ENCODE measurements around the gene ST6GALNAC4.

ST6GALNAC4 gene

GRCh38 chr9:127945942-127946341 lies 29.1 kb upstream of the ST6GALNAC4 start:
- DNase-seq = no peak

GRCh38 chr9:127945338-127945737 lies 28.5 kb upstream of the ST6GALNAC4 start:
- DNase-seq = no peak

GRCh38 chr9:127944586-127945218 lies 27.9 kb upstream of the ST6GALNAC4 start:
- no peak for DNase-seq

GRCh38 chr9:127943731-127944144 lies 26.9 kb upstream of the ST6GALNAC4 start:
- DNase-seq = peak; percentile 87

- DNase-seq = no peak
These were observed 26.3 kb upstream of the ST6GALNAC4 start for GRCh38 chr9:127943011-127943662.

GRCh38 chr9:127942216-127943010 lies 25.6 kb upstream of the ST6GALNAC4 start:
- DNase-seq = peak; percentile 56

GRCh38 chr9:127941961-127942215 lies 25.0 kb upstream of the ST6GALNAC4 start:
- DNase-seq = no peak

GRCh38 chr9:127941062-127941960 lies 24.5 kb upstream of the ST6GALNAC4 start:
- no peak for DNase-seq

GRCh38 chr9:127940593-127940992 lies 23.8 kb upstream of the ST6GALNAC4 start:
- DNase-seq = no peak

- no peak for DNase-seq
These were observed 21.5 kb upstream of the ST6GALNAC4 start for GRCh38 chr9:127938298-127938690.

GRCh38 chr9:127937388-127938297 lies 20.8 kb upstream of the ST6GALNAC4 start, which contains the start of gene DPM2:
Gene DPM2 (minus strand): TSS chr9:127937854. CDS start chr9:127937820, 34 bp downstream.
- DNase-seq = peak; percentile 80

GRCh38 chr9:127937056-127937387 lies 20.2 kb upstream of the ST6GALNAC4 start:
- no peak for DNase-seq

- DNase-seq = no peak
These were observed 19.6 kb upstream of the ST6GALNAC4 start for GRCh38 chr9:127936347-127936852.

GRCh38 chr9:127935765-127936221 lies 19.0 kb upstream of the ST6GALNAC4 start:
- DNase-seq = no peak

- no peak for DNase-seq
These were observed 18.1 kb upstream of the ST6GALNAC4 start for GRCh38 chr9:127934986-127935385.

- DNase-seq = no peak
These were observed 17.4 kb upstream of the ST6GALNAC4 start for GRCh38 chr9:127934248-127934647.

GRCh38 chr9:127931092-127931881 lies 14.4 kb upstream of the ST6GALNAC4 start:
- no peak for DNase-seq

- peak; percentile 76 for DNase-seq
These were observed 13.6 kb upstream of the ST6GALNAC4 start, which contains the start of gene PIP5KL1 for GRCh38 chr9:127930231-127931091. Gene PIP5KL1 (minus strand): TSS chr9:127930777. CDS start chr9:127930752, 25 bp downstream.

- DNase-seq = no peak
These were observed 12.8 kb upstream of the ST6GALNAC4 start for GRCh38 chr9:127929625-127929979.

All from inflammatory macrophage treated with lipopolysaccharide for 4 hours (primary cell).